ENCODE measurements around the gene ANKAR. TPM values are rescaled to one million over a fixed set of nuclear protein-coding genes. Genes with fewer than 3 reads are reported as not detected.

The ANKAR gene
- total RNA-seq, 1 experiment from 2014 or later = 3.5 TPM

GRCh38 chr2:189659734-189660133 lies 14.7 kb upstream of the ANKAR start:
- H4K20me1 ChIP-seq (ENCODE audit: low read length) = no peaks in the 10 kb centered on the region
- ATAC-seq = peak; percentile 52
- DNase-seq = peak; percentile 75
- no peaks in the 10 kb centered on the region for H3K27me3 ChIP-seq (ENCODE audit: low read length)
- intact Hi-C loops (cut with micrococcal nuclease) = loop anchor here (1.0 to 5.0 kb wide), 2 partner anchors 123 to 193 kb away; partner anchors contain the start of genes ORMDL1 and PMS1
- H3K9me2 ChIP-seq (replicated peaks; ENCODE audit: low read length) = no peaks in the 10 kb centered on the region
- peaks cover 31% of the 10 kb centered on the region for H3K79me2 ChIP-seq (ENCODE audit: low read length)
- BruUV-seq (replicated peaks) = no TSS peak
- H3F3A ChIP-seq (ENCODE audit: low read length, unreplicated experiment) = no peaks in the 10 kb centered on the region
- no peak overlapping the region for H2AFZ ChIP-seq (ENCODE audit: low read length)
- peak overlapping the region; percentile 55 for H3K4me2 ChIP-seq (ENCODE audit: low read length)
- ChIA-PET CTCF (interaction anchor here (0.6 kb wide), 1 partner anchor 80 kb away, joined by 3 read pairs; no protein-coding TSS in a partner anchor), POLR2A (ENCODE audit: unreplicated experiment) (no interaction called here)
- H3K27ac ChIP-seq (ENCODE audit: low read length) = no peak overlapping the region
- H3K4me1 ChIP-seq (ENCODE audit: insufficient read depth, low read length) = peaks cover 30% of the 10 kb centered on the region
- H3K4me3 ChIP-seq (ENCODE audit: low read length) = peak overlapping the region; percentile 35; the same call in 1 of the 2 replicates
- no peak overlapping the region for H3K9ac ChIP-seq (ENCODE audit: low read length)
- TF ChIP-seq EZH2 (IDR thresholded peaks at IDR 0.05; ENCODE audit: low read length, unreplicated experiment) (no peak), EZH2phosphoT487 (IDR thresholded peaks at IDR 0.05; ENCODE audit: borderline replicate concordance, low read length) (no peak)
- TF ChIP-seq, protein P1, sequence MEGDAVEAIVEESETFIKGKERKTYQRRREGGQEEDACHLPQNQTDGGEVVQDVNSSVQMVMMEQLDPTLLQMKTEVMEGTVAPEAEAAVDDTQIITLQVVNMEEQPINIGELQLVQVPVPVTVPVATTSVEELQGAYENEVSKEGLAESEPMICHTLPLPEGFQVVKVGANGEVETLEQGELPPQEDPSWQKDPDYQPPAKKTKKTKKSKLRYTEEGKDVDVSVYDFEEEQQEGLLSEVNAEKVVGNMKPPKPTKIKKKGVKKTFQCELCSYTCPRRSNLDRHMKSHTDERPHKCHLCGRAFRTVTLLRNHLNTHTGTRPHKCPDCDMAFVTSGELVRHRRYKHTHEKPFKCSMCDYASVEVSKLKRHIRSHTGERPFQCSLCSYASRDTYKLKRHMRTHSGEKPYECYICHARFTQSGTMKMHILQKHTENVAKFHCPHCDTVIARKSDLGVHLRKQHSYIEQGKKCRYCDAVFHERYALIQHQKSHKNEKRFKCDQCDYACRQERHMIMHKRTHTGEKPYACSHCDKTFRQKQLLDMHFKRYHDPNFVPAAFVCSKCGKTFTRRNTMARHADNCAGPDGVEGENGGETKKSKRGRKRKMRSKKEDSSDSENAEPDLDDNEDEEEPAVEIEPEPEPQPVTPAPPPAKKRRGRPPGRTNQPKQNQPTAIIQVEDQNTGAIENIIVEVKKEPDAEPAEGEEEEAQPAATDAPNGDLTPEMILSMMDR (conservative IDR thresholded peaks at IDR 0.05; ENCODE audit: low read depth, low read length) = no peak
- no peaks in the 10 kb centered on the region for H3K9me3 ChIP-seq (ENCODE audit: low read length)
- H3K36me3 ChIP-seq (ENCODE audit: low read depth, low read length) = no peaks in the 10 kb centered on the region

GRCh38 chr2:189660803-189661147 lies 13.7 kb upstream of the ANKAR start:
- POLR2A ChIA-PET (ENCODE audit: unreplicated experiment) = interaction anchor here (0.7 kb wide), 1 partner anchor 992 kb away, joined by 4 read pairs; no protein-coding TSS in a partner anchor

DNA sequence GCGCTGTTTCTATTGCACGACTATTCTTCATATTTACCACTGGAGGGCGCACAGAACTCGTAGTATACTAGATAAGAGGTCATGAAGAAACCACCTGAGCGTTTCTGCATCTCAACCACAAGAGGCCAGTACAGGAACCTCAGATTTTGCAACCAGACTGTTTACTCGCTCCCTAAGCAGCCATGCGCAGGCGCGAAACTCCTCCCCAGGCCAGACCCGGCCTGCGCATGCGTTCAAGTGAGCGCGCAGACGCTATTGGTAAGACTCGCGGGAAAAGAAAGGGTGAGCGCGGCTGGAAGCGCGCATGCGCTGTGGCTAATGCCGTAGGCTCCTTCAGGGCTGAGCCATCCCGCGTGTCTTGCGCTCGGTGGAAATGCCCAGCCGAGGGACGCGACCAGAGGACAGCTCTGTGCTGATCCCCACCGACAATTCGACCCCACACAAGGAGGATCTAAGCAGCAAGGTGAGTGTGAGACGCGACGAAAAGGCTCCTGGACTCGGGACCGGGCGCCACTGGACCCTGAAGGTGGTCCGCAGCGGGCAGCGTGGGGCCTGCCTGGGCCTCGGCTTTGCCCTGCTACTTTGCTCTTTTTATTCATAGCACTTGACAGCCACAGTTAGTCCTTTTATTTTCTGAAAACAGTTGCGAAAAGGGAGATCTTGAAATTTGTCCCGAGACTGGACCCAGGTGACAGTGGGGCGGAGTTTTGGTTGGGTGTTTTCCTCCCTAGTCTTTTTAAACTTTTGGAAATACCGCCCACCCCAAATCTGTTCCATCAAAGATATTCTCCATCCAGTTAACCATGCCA lies 13.1 kb upstream of the ANKAR start, which contains the start of gene ASNSD1:
TSS of gene ASNSD1 (plus strand) at position 312 of the 809 bp plus-strand sequence. CDS start 4,674 bp downstream, outside the sequence.
- Histone ChIP-seq H3K4me2 (ENCODE audit: low read length) (peak within 1 kb of the TSS; percentile 89), H3K9me2 (replicated peaks; ENCODE audit: low read length) (no peaks in the 10 kb centered on the region), H3K36me3 (ENCODE audit: low read depth, low read length) (peaks cover 10% of the 10 kb centered on the region), H3K4me1 (ENCODE audit: insufficient read depth, low read length) (peaks cover 30% of the 10 kb centered on the region), H4K20me1 (ENCODE audit: low read length) (no peaks in the 10 kb centered on the region), H3K27me3 (ENCODE audit: low read length) (no peaks in the 10 kb centered on the region), H3K27ac (ENCODE audit: low read length) (no peak within 1 kb of the TSS; the same call in 1 of the 2 replicates), H3K79me2 (ENCODE audit: low read length) (peaks cover 42% of the 10 kb centered on the region), H3K4me3 (ENCODE audit: low read length) (peak within 1 kb of the TSS; percentile 90), H2AFZ (ENCODE audit: low read length) (peak within 1 kb of the TSS; percentile 88), H3F3A (ENCODE audit: low read length, unreplicated experiment) (no peaks in the 10 kb centered on the region), H3K9ac (ENCODE audit: low read length) (peak within 1 kb of the TSS; percentile 96), H3K9me3 (ENCODE audit: low read length) (no peaks in the 10 kb centered on the region)
- ChIA-PET POLR2A (ENCODE audit: unreplicated experiment) (no interaction called here), CTCF (interaction anchor here (0.6 to 1.4 kb wide), 12 partner anchors 13 to 451 kb away, joined by 3 to 11 read pairs (median 5); partner anchors contain the start of genes ANKAR and OSGEPL1)
- ATAC-seq (peak; percentile 89), DNase-seq (peak; percentile 99)
- BruUV-seq (replicated peaks) = TSS peak; percentile 77
- intact Hi-C loops (cut with micrococcal nuclease) = loop anchor here (1.0 to 5.0 kb wide), 5 partner anchors 13 to 409 kb away; partner anchors contain the start of genes ANKAR, ORMDL1, OSGEPL1 and PMS1
- TF ChIP-seq EZH2phosphoT487 (IDR thresholded peaks at IDR 0.05; ENCODE audit: borderline replicate concordance, low read length) (no peak), EZH2 (IDR thresholded peaks at IDR 0.05; ENCODE audit: low read length, unreplicated experiment) (no peak)
- TF ChIP-seq, protein P1 (conservative IDR thresholded peaks at IDR 0.05; ENCODE audit: low read depth, low read length) = peak; percentile 98

More at GRCh38 chr2:189660803-189661147, 13.7 kb upstream of the ANKAR start:
- Histone ChIP-seq H3K79me2 (ENCODE audit: low read length) (peaks cover 37% of the 10 kb centered on the region), H3K4me1 (ENCODE audit: insufficient read depth, low read length) (peaks cover 30% of the 10 kb centered on the region), H3K27ac (ENCODE audit: low read length) (no peak overlapping the region), H3K27me3 (ENCODE audit: low read length) (no peaks in the 10 kb centered on the region), H3K4me2 (ENCODE audit: low read length) (peak overlapping the region; percentile 55), H4K20me1 (ENCODE audit: low read length) (no peaks in the 10 kb centered on the region), H2AFZ (ENCODE audit: low read length) (0 out of 2 replicates have a peak overlapping the region, but pooled peaks have one; percentile 29), H3K36me3 (ENCODE audit: low read depth, low read length) (0 out of 2 replicates have a peak, but pooled peaks cover 4% of the 10 kb centered on the region), H3K9me3 (ENCODE audit: low read length) (no peaks in the 10 kb centered on the region), H3K9ac (ENCODE audit: low read length) (no peak overlapping the region), H3K4me3 (ENCODE audit: low read length) (peak overlapping the region; percentile 17; the same call in 1 of the 2 replicates), H3K9me2 (replicated peaks; ENCODE audit: low read length) (no peaks in the 10 kb centered on the region), H3F3A (ENCODE audit: low read length, unreplicated experiment) (no peaks in the 10 kb centered on the region)
- BruUV-seq (replicated peaks) = no TSS peak
- CTCF ChIA-PET = interaction anchor here (0.6 to 1.4 kb wide), 10 partner anchors 13 to 138 kb away, joined by 3 to 11 read pairs (median 5); partner anchors contain the start of genes ANKAR and OSGEPL1
- no peak for ATAC-seq
- intact Hi-C loops (cut with micrococcal nuclease) = loop anchor here (1.0 to 5.0 kb wide), 6 partner anchors 14 to 410 kb away; partner anchors contain the start of genes ANKAR, ORMDL1, OSGEPL1 and PMS1
- TF ChIP-seq EZH2 (IDR thresholded peaks at IDR 0.05; ENCODE audit: low read length, unreplicated experiment) = no peak
- DNase-seq = no peak
